Osteocyte (in vitro differentiated cells): ENCODE data around the gene SP6. TPM values are rescaled to one million over a fixed set of nuclear protein-coding genes. Genes with fewer than 3 reads are reported as not detected.
A peak's percentile ranks its signal among the peaks of the same experiment; 100 is the strongest.

Source experiments
- DNase-seq: peaks from one replicate; pipeline ENCODE4 v3.0.0; 2021; ENCODE audit warnings: mixed read lengths; ENCODE audit not compliant: unreplicated experiment; ENCODE audit errors: extremely low spot score
- H3K27ac Mint-ChIP-seq: one replicate; pipeline ENCODE4 v1.8.0; 2021; ENCODE audit warnings: mild to moderate bottlenecking, mixed read lengths; ENCODE audit not compliant: unreplicated experiment
- H3K27me3 Mint-ChIP-seq: one replicate; pipeline ENCODE4 v1.8.0; 2021; ENCODE audit warnings: mixed read lengths; ENCODE audit not compliant: unreplicated experiment
- H3K36me3 Mint-ChIP-seq: one replicate; pipeline ENCODE4 v1.8.0; 2021; ENCODE audit warnings: mixed read lengths; ENCODE audit not compliant: unreplicated experiment
- H3K4me1 Mint-ChIP-seq: one replicate; pipeline ENCODE4 v1.8.0; 2021; ENCODE audit warnings: mixed read lengths; ENCODE audit not compliant: unreplicated experiment
- H3K4me3 Mint-ChIP-seq: one replicate; pipeline ENCODE4 v1.8.0; 2021; ENCODE audit warnings: mild to moderate bottlenecking, moderate library complexity, mixed read lengths; ENCODE audit not compliant: unreplicated experiment
- H3K9me3 Mint-ChIP-seq: one replicate; pipeline ENCODE4 v1.8.0; 2021; ENCODE audit warnings: mixed read lengths; ENCODE audit not compliant: unreplicated experiment
- CTCF ChIP-seq: fragments of 200-600 bp; sonication (generic); IDR thresholded peaks from 2 replicates; pipeline ENCODE4 v1.5.0; 2021; ENCODE audit warnings: antibody characterized with exemption, mild to moderate bottlenecking, moderate library complexity
- total RNA-seq: library from RNA; stranded (reverse); gene quantifications from 2 replicates; pipeline ENCODE4 v1.2.1, GENCODE V29; 2021

SP6 gene
- total RNA-seq, 1 donor from 2014 or later: 0.16 TPM

GRCh38 chr17:47852113-47852949, 1.4 kb upstream of the SP6 start:
- DNase-seq: no peak
- Mint-ChIP-seq H3K9me3 (no peaks in the 10 kb centered on the region), H3K36me3 (no peaks in the 10 kb centered on the region), H3K27me3 (peaks cover 58% of the 10 kb centered on the region), H3K4me1 (peaks cover 13% of the 10 kb centered on the region), H3K4me3 (no peak overlapping the region), H3K27ac (no peak overlapping the region)
- no peak for TF ChIP-seq CTCF

- peak overlapping the region; percentile 14 for H3K4me3 Mint-ChIP-seq
These were observed 775 bp upstream of the SP6 start for GRCh38 chr17:47851764-47852112.

DNA sequence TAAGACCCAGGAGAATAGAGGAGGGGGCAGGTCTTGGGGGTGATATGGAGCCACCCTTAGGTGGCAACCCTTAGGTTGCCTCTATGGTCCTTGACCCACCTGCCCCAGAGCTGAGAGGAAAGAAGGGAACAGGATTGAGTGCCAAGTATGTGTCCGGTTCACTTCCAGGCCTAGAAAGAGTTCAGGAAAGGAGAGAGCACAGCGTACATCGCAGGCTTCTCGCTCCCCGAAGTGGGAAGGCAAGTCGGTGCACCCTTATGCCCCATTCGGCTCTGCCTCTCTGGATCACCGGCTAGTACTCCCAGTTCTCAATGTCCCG, 631 bp downstream of the SP6 start:
- H3K27ac Mint-ChIP-seq: no peak overlapping the region
- no peaks in the 10 kb centered on the region for H3K9me3 Mint-ChIP-seq
- peak overlapping the region; percentile 27 for H3K4me3 Mint-ChIP-seq
- H3K4me1 Mint-ChIP-seq: peaks cover 18% of the 10 kb centered on the region
- H3K36me3 Mint-ChIP-seq: no peaks in the 10 kb centered on the region
- no peak for TF ChIP-seq CTCF
- no peak for DNase-seq
- H3K27me3 Mint-ChIP-seq: peaks cover 74% of the 10 kb centered on the region

More at GRCh38 chr17:47851764-47852112, 775 bp upstream of the SP6 start:
- H3K4me1 Mint-ChIP-seq: peaks cover 17% of the 10 kb centered on the region
- DNase-seq: no peak
- no peak for TF ChIP-seq CTCF
- H3K27me3 Mint-ChIP-seq: peaks cover 64% of the 10 kb centered on the region
- H3K27ac Mint-ChIP-seq: no peak overlapping the region
- no peaks in the 10 kb centered on the region for H3K36me3 Mint-ChIP-seq
- H3K9me3 Mint-ChIP-seq: no peaks in the 10 kb centered on the region

DNA sequence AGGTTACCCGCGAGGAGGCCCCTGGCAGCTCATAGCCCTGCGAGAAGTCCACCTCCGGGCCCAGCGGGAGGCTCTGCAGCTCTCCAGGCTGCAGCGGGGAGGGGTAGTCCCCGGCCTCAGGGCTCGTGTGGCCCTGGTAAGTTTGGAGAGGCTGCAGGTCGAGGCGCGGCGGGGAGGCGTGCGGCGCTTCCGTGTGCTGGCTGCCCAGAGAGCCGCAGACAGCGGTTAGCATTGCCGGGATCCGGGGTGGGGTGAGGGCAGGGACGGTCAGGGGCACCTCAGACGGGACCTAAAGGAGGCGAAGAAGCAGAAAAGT, 2.8 kb downstream of the SP6 start:
- no peak for DNase-seq
- Mint-ChIP-seq H3K4me1 (peaks cover 19% of the 10 kb centered on the region), H3K9me3 (no peaks in the 10 kb centered on the region), H3K27me3 (peaks cover 57% of the 10 kb centered on the region), H3K4me3 (no peak overlapping the region), H3K36me3 (no peaks in the 10 kb centered on the region), H3K27ac (no peak overlapping the region)
- no peak for TF ChIP-seq CTCF

- Mint-ChIP-seq H3K4me3 (no peak overlapping the region), H3K27me3 (peaks cover 51% of the 10 kb centered on the region), H3K4me1 (peaks cover 22% of the 10 kb centered on the region), H3K9me3 (no peaks in the 10 kb centered on the region), H3K36me3 (no peaks in the 10 kb centered on the region), H3K27ac (no peak overlapping the region)
- TF ChIP-seq CTCF: peak; percentile 35
- DNase-seq: no peak
These were observed 3.4 kb downstream of the SP6 start for GRCh38 chr17:47847341-47848197.
